GM12878 (cell line): ENCODE data around the gene NEO1. TPM values are rescaled to one million over a fixed set of nuclear protein-coding genes. Genes with fewer than 3 reads are reported as not detected.

Experiments
- ASH2L ChIP-seq: fragments of 300-600, 200-600 bp; sonication (generic); IDR thresholded peaks from 2 replicates; pipeline ENCODE4 v1.6.1; 2017; ENCODE audit warnings: low read depth, mild to moderate bottlenecking, borderline replicate concordance
- HDGF ChIP-seq: fragments of 450-650 bp; IDR thresholded peaks from 2 replicates; pipeline ENCODE4 v1.6.1; 2016; ENCODE audit warnings: antibody characterized with exemption
- polyA plus RNA-seq, 11 experiments: library from polyadenylated mRNA; depleted of rRNA in 4 of 11; unstranded in 6 of 11; stranded (reverse) in 5 of 11; fragments of >200 nt; fragmentation: Nextera tagmentation in 4 of 11; fragmentation: Illumina TruSeq in 1 of 11; extraction: Ambion mirVana in 4 of 11; extraction: Trizol in 1 of 11; gene quantifications; 1 replicate in 1 of 11; 2 replicates in 10 of 11; pipeline versions ENCODE4 v1.2.1 to v1.2.3, GENCODE V29; 2011 to 2016; ENCODE audit warnings: inconsistent platforms in 2 of 11, missing spikeins in 2 of 11, low read depth in 1 of 11
- total RNA-seq, 4 experiments: library from RNA; depleted of rRNA in 3 of 4; stranded (reverse); fragments of >200 nt in 3 of 4; fragmentation: Illumina TruSeq in 1 of 4; extraction: Trizol in 1 of 4; gene quantifications; 2 replicates each; pipeline versions ENCODE4 v1.2.1 to v1.2.3, GENCODE V29; 2013 to 2021
- TF ChIP-seq, protein P1 (sequence below): fragments of 450-650 bp; IDR thresholded peaks from 2 replicates; pipeline ENCODE4 v1.6.1; 2017; ENCODE audit warnings: mild to moderate bottlenecking, moderate library complexity
- TF ChIP-seq, protein P2 (sequence below): fragments of 450-650 bp; IDR thresholded peaks from 2 replicates; pipeline ENCODE4 v1.6.1; 2017; ENCODE audit warnings: borderline replicate concordance
- TF ChIP-seq, protein P3 (sequence below): fragments of 450-650 bp; conservative IDR thresholded peaks from 2 replicates; pipeline ENCODE4 v1.6.1; 2017; ENCODE audit warnings: mild to moderate bottlenecking, moderate library complexity
- TF ChIP-seq, protein P4 (sequence below): IDR thresholded peaks from 2 replicates; pipeline ENCODE4 v1.6.1; 2012; ENCODE audit warnings: low read length, inconsistent platforms

The NEO1 gene
- total and polyA plus RNA-seq, 10 of the 15 experiments (the other 5 are each of a cell fraction or from before 2014, with no cell fraction given): 0.03 to 2.0 (median 0.32) TPM

DNA sequence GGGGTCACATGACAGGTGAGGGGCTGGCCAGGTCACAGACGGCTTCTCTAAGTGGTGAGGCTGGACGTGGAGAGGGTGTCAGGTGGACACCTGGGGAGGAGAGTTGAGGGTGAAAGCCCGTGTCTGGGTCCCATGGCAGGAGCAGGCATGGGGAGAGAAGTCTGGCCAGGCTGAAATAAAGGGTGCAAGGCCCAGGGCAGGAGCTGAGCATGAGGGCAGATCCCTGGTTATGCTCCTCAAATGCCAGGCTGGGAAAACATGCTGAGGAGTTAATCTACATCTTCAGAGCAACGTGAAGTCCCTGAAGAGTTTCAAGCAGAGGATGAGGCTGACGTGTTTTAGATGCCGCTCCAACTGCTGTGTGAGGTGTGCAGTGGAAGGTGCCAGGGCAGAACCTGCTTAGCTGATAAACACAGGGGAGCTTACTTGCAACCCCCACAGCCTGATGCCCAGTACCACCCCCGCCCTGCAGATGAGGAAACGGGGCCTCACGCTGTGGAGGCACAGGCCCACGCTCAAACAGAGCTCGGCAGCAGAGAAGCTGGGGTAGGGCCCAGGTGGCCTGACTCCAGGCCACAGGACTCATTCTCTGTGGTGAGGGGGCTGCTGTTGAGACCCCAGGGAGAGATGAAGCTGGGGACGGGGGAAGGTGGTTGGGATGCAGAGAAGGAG lies 276.0 kb downstream of the NEO1 start (continued):
- TF ChIP-seq, protein P1, sequence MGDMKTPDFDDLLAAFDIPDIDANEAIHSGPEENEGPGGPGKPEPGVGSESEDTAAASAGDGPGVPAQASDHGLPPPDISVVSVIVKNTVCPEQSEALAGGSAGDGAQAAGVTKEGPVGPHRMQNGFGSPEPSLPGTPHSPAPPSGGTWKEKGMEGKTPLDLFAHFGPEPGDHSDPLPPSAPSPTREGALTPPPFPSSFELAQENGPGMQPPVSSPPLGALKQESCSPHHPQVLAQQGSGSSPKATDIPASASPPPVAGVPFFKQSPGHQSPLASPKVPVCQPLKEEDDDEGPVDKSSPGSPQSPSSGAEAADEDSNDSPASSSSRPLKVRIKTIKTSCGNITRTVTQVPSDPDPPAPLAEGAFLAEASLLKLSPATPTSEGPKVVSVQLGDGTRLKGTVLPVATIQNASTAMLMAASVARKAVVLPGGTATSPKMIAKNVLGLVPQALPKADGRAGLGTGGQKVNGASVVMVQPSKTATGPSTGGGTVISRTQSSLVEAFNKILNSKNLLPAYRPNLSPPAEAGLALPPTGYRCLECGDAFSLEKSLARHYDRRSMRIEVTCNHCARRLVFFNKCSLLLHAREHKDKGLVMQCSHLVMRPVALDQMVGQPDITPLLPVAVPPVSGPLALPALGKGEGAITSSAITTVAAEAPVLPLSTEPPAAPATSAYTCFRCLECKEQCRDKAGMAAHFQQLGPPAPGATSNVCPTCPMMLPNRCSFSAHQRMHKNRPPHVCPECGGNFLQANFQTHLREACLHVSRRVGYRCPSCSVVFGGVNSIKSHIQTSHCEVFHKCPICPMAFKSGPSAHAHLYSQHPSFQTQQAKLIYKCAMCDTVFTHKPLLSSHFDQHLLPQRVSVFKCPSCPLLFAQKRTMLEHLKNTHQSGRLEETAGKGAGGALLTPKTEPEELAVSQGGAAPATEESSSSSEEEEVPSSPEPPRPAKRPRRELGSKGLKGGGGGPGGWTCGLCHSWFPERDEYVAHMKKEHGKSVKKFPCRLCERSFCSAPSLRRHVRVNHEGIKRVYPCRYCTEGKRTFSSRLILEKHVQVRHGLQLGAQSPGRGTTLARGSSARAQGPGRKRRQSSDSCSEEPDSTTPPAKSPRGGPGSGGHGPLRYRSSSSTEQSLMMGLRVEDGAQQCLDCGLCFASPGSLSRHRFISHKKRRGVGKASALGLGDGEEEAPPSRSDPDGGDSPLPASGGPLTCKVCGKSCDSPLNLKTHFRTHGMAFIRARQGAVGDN: no peak
- TF ChIP-seq, protein P2, sequence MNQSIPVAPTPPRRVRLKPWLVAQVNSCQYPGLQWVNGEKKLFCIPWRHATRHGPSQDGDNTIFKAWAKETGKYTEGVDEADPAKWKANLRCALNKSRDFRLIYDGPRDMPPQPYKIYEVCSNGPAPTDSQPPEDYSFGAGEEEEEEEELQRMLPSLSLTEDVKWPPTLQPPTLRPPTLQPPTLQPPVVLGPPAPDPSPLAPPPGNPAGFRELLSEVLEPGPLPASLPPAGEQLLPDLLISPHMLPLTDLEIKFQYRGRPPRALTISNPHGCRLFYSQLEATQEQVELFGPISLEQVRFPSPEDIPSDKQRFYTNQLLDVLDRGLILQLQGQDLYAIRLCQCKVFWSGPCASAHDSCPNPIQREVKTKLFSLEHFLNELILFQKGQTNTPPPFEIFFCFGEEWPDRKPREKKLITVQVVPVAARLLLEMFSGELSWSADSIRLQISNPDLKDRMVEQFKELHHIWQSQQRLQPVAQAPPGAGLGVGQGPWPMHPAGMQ: no peak
- TF ChIP-seq, protein P3, sequence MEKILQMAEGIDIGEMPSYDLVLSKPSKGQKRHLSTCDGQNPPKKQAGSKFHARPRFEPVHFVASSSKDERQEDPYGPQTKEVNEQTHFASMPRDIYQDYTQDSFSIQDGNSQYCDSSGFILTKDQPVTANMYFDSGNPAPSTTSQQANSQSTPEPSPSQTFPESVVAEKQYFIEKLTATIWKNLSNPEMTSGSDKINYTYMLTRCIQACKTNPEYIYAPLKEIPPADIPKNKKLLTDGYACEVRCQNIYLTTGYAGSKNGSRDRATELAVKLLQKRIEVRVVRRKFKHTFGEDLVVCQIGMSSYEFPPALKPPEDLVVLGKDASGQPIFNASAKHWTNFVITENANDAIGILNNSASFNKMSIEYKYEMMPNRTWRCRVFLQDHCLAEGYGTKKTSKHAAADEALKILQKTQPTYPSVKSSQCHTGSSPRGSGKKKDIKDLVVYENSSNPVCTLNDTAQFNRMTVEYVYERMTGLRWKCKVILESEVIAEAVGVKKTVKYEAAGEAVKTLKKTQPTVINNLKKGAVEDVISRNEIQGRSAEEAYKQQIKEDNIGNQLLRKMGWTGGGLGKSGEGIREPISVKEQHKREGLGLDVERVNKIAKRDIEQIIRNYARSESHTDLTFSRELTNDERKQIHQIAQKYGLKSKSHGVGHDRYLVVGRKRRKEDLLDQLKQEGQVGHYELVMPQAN: no peak
- TF ChIP-seq ASH2L: no peak
- TF ChIP-seq HDGF: no peak
- TF ChIP-seq, protein P4, sequence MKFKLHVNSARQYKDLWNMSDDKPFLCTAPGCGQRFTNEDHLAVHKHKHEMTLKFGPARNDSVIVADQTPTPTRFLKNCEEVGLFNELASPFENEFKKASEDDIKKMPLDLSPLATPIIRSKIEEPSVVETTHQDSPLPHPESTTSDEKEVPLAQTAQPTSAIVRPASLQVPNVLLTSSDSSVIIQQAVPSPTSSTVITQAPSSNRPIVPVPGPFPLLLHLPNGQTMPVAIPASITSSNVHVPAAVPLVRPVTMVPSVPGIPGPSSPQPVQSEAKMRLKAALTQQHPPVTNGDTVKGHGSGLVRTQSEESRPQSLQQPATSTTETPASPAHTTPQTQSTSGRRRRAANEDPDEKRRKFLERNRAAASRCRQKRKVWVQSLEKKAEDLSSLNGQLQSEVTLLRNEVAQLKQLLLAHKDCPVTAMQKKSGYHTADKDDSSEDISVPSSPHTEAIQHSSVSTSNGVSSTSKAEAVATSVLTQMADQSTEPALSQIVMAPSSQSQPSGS: no peak
